Activated T-cell treated with anti-CD3 and anti-CD28 coated beads for 1 hour (primary cell): ENCODE data around the gene PBLD.
"Not testable (repeated sequence)": the region's sequence is repeated elsewhere in the genome, so short reads cannot be mapped to it uniquely, and the experiment has no call there.

ENCODE experiments used
- DNase-seq: peaks from one replicate; pipeline ENCODE4 v3.0.0-alpha.2; 2020; ENCODE audit warnings: low read depth

PBLD gene

DNA sequence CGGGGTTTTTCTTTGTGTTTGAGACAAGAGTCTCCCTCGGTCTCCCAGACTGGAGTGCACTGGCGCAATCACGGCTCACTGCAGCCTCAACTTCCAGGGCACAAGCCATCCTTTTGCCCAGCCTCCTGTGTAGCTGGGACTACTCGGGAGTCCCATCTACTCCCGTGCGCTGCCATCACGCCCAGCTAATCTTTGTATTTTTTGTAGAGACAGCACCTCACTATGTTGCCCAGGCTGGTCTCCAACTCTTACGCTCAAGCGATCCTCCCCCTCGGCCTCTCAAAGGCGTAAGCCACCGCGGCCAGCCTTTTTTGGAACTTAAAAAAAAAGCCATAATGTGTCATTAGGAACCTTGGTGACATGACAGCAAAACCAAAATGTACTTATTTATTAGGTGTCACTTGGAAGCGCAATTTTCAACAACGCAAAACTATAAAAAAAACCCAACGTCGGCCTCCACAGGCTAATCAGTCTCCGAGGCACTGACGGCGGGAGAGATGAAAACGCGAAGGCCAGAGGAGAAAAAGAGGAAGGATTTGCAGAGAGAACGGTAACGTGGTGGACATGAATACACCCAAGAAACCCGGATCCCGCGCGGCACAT is 1.8 kb downstream of the PBLD start:
- DNase-seq = no peak

DNA sequence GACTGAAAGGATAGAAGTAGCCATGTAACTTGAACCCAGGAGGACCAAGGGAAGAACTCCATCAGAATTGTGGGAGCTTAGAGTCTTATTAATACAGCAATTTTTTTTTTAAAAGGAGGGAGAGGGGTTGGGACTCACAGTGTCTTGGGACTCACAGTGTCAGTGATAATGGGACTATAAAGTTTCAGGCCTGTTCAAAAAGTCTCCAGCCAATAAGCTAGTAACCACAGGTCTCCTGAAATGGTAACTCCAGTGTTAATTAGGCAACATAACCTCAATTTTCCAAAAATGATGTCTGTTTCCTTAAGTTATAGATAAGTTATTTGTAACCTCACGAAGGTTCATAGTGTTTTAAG is 3.2 kb downstream of the PBLD start:
- no peak for DNase-seq

DNA sequence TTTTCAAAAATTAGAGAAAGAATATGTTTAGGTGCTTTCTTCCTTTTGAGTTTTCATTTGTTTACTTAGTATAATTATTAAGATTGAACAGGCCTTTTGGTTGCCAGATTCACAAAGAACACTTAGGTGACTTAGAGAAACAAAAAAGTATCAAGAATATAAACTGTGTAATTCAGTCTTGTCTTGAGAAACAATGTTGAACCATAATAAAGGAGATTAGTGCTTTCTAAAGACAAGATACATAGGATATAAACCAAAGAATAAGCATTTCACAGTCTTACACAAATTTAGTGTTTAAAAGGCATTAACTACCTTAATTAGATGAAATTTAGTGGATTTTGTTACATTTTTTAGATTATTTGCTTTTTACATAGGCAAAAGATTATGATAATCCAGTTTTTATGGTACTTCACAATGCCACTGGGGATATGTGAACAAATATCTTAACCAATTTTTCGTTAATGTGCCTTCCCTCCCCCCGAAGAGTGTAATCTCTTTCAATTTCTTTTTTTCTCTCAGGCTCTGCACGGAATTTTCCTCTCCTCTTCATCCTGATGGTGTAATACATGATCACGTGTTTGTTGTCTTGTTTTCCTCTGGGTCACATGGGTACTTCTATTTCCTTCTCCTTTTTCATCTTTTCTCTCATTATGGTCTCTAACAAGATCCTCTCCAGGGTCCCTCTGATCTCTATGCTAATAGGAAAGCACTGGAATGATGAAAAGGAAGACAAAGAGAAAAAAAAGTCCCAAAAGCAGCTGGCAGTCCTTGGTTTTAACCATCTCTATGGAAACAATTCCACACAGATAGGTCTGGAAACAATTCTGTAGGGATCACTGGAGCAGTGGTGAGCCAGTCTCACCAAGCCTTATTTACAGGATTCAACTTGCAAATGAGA is 4.6 kb downstream of the PBLD start:
- no peak for DNase-seq

DNA sequence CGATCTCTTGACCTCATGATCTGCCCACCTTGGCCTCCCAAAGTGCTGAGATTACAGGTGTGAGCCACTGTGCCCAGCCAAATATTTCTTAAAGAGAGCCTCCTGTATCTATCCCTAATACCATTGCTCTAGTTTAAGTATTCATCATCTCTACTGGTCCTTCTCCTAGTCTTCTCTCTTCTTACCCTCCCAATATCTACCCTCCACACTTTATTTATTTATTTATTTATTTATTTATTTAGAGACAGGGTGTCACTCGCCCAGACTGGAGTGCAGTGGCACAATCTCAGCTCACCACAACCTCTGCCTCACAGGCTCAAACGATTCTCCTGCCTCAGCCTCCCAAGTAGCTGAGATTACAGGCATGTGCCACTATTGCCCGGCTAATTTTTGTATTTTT is 8.3 kb downstream of the PBLD start:
- DNase-seq = not testable (repeated sequence)

DNA sequence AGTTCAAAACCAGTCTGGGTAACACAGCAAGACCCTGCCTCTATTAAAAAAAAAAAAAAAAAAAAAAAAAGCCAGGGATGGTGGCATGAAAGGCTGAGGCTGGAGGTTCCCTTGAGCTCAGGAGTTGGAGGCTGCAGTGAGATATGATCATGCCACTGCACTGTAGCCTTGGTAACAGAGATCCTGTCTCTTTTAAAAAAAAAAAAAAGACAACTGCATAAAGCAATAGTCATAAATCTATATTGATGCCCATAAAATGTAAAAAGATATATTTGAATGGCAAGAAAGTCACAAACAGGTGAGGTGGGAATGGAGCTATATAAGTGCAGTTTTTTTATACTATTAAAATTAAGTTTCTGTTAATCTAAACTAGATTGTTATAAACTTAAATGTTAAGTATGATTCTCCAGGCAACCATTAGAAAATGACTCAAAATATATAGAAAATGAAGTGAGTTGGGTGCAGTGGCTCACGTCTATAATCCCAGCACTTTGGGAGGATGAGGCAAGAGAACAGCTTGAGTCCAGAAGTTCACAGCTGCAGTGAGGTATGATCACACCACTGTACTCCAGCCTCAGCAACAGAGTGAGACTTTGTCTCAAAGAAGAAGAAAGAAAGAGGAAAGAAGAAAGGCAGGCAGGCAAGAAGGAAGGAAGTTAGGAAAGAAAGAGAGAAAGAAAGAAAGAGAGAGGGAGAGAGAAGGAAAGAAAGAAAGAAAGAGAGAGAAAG is 14.2 kb downstream of the PBLD start:
- DNase-seq = no peak

DNA sequence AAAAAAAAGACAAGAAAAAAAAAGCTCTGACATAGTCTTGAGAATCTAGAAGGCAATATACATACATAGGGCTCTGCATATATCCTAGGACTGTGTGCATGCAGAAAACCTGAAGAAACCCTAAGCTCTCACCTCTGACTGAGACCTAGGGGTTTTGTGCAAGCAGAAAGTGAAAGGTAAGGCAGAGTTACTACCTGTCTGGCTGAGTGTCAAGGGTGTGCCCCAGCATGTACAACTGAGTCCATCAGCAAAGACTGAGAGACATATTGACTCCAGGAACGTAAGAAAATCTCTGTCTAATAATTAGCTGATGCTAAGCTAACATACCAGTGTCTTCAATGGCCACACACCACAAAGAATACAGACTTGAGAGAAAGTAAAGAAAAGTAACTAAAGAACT is 17.1 kb downstream of the PBLD start:
- DNase-seq = no peak

DNA sequence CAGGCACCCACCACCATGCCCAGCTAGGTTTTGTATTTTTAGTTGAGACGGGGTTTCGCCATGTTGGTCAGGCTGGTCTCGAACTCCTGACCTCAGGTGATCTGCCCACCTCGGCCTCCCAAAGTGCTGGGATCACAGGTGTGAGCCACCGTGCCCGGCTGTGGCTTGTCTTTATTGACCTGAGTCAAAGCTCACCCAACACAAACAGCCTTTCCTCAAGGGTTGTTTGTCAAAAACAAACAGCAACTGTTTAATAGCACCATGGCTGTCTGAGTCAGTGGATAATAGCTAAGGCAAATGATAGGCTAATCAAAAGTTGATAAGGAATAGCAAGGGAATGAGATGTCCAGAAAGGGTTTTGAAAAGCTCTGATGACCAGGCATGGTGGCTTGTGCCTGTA is 17.8 kb downstream of the PBLD start:
- DNase-seq = not testable (repeated sequence)

DNA sequence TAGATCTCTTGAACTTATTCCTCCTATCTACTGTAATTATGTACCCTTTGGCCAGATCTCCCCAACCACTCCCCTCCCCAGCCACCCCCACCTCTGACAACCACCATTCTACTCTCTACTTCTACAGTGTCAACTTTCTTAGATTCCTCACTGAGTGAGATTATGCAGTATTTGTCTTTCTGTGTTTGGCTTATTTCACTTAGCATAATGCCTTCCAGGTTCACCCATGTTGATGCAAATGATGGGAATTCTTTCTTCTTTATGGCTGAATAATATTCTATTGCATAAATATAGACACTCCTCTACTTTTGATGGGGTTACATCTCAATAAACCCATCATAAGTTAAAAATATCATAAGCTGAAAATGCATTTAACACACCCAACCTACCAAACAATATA is 22.2 kb downstream of the PBLD start:
- no peak for DNase-seq

DNA sequence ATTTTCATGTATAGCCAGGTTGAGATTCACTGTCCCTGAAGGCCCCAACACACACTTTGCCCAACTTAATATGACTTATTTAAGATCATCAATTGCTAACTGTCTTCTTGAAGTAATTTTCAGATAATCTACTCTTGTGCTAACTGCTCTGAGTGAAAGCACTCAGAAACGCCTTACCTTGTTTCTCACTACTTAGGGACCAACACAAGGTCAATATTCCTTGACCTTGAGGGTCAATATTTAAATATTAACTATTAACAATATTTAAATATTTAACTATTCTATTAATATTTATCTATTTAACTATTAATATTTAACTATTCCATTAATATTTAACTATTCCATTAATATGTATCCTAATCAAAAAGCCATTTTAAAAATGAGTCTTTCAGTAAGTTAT is 26.9 kb downstream of the PBLD start:
- no peak for DNase-seq

DNA sequence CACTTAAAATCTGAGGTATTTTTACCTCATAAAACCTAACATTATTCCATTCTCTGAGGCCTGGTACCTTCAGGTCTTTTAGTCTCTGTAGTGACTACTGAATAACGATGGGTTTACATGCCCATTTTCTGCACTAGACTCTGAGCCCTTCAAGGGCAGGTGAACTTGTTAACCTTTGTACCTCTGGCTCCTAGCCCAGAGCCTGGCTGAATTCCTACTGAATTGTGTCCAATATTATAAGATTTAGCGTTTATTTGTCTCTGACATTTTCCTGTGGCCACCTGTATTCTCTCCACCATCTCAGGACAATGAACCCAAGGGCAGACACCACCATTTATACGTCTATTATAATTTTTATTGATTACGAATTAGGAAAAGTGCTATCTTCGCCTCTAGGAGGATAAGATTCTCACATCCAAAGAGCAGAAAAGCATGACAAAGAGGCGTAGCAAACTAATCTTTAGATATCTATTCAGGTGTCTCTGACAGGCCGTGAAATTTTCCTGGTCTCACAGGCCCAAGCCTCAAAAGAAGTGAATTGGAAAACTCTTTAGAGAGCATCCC is 28.8 kb downstream of the PBLD start:
- DNase-seq = no peak

DNA sequence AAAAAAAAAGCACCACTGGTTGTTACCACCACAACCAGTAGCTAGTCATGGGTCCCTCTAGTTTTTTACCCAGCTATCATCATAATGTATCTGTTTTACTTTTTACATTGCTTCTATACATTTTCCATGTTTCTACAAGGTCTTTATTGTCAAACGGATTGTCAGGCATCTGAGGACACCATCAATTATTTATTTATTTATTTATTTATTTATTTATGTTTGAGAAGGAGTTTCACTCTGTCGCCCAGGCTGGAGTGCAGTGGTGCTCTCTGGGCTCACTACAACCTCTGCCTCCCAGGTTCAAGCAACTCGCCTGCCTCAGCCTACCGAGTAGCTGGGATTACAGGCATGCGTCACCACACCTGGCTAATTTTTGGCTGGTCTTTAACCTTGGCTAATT is 29.9 kb downstream of the PBLD start:
- no peak for DNase-seq

DNA sequence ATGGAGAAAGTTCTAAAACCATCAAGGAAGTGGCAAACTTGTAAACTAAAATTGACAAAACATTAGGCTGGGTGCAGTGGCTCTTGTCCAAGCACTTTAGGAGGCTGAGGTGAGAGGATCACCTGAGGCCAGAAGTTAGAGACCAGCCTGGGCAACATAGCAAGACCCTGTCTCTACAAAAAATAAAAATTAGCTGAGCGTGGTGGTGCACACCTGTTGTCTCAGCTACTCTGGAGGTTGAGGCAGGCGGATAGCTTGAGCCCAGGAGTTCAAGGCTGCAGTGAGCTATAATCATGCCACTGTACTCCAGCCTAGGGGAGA is 30.3 kb downstream of the PBLD start:
- no peak for DNase-seq

DNA sequence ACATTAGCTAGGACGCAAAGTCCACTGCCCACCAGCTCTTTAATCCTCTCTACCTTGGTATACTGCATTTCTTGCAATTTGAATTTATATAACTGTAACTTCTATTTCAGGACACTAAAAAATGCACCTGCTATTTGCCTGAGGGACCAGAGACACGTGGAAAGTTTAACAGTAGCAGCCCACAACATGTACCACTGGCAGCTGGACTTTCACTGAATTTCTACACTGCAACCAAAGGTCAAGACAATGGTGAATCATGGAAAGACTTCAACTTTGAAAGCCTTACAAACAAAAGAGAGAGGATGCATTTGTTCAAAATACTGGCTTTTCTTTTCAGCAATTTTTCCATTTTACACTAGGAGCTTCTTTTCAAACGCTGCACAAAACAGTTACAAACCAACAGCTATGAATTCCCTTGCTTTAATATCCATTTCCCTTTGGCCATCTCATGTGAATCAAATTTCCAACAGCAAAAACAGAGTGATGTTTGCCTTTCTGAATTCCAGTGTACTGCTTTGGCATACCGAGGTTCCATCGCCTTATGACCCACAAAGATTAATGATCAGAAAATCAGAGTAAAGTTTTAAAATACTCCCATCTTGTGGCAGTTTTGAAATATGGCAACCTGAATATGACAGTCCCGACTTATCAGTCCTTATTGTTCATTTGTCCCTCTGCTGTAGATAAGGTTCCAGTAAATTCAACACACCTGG is 30.8 kb downstream of the PBLD start:
- no peak for DNase-seq

DNA sequence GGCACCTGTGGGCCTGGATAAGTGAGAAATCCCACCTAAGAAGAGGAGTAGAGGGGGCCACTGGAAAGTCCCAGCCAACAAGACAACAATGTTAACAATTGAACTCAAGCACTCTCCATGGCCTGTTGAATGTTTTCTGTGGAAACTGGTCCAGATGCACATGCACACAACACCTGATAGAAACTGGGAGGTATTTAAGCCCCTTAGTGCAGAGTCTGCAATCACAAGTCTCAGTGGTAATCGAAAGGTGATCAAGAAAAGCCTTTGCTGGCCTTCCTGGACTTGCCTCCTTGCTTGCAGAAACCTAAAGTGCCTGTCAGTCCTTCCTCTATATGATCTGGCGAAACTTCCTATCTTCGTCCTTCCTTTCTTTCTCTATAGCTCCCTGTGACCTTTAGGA is 31.4 kb downstream of the PBLD start:
- DNase-seq = no peak

DNA sequence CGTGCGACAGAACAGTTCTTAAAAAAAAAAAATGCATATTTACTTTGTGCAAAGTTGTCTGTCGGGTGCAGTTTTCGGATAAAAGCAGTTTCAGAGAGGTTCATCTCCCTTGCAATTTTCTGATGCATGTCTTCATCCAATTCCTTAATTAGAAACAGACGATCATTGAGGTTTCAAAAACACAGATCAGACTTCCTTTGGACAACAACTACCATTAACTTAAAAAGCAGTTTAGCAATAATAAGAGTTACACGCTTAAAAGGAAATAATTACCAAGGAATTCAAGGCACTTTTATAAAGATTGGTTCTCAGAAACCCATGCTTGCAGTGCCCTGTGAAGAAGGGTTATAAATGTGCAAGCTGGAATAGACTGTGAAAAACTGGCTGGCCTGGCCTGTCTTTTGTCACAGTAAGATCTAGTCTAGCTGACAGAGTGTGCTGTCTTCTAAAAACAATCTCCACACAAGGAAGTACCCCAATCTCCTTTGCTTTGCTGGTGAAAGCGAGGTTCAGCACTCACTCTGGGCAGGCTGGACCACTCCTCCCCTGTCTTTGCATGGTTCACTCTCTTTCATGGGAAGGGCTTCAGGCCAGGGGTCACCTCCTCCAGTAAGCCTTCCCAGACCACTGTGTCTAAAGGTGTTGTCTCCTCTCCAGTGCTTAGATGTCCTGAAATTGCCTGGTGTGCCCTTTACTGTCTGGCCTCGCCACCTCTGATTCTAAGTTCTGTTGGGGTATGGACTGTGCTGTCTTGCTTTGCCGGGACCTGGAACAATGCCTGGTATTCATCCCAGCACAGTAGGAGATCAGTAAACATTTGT is 35.7 kb downstream of the PBLD start:
- no peak for DNase-seq

DNA sequence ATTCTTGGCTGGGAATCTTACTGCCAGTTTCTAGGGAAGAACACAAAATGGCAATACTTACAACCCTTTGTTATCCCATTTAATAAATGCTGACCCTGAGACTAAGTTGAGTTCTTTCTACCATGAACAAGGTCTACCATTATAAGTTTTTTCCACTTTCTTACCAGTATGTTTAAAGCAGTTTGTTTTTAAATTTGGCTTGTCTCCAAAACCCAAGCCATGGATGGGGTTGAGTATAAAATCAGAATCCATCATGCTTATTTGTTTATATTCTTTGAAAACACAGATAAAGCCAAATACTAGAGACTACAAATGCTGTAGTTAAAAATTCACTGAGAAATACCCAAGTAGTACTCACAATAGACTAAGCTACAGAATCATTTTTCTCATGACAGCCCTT is 42.0 kb downstream of the PBLD start:
- no peak for DNase-seq

DNA sequence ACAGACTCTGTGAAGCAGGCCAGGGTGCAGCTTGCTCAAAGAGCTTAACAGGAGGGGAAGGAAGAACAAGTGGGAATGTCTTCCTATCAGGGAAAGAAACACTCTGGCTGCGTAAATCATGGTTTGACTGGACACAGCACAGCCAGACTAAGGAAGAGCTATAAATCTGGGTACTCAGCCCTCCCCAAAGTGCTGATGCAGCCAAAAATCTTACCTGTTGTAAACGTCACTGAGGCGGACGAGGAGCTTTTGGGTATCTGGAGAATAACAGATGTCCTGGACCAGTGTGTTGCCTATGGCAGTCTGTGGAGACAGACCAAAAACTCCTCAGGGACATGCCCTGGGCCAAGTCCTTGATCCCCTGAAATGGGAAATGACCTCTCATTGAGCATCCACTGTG is 44.0 kb downstream of the PBLD start:
- no peak for DNase-seq

DNA sequence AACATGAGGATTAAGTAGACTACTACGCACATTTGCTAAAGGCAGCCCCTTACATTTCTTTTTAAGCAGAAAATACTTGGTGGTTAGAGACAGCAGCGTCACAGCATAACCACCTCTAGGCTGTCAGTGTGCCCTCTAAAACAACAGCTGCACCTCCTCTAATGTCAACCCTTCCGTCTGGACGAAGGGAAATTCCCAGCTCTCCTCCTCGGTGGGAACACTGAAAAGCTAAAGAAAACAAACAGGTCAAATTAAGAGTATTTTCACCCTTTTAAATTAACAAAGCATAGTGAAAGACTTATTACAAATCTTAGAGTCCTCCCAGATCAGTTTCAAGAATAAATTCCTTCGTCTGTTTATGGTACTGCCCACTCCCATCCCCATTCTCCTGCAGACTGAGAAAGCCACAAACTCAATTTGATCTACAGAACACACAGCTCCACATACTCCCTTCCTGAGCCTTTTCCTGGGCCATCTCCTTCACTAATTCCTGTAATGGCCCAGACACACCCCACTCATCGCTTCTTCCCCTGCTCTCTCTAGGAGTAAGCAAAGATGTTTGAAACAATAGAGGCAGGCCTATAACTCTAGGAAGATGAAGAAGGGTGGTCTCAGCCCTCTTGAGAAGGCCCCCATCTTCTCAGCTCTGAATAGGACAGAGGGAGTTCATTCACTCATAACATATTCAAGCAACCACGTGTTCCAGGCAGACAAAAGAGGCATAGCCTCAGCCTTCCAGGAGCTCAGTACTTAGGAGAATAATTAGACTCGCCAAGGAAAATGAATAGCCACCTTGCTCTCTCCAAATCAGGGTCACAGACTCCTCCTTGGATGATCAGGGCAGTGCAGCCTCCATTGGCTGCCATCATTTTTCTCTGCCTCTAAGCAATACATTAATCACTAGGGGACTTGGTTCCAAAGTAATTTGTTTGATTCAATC is 48.4 kb downstream of the PBLD start:
- no peak for DNase-seq

DNA sequence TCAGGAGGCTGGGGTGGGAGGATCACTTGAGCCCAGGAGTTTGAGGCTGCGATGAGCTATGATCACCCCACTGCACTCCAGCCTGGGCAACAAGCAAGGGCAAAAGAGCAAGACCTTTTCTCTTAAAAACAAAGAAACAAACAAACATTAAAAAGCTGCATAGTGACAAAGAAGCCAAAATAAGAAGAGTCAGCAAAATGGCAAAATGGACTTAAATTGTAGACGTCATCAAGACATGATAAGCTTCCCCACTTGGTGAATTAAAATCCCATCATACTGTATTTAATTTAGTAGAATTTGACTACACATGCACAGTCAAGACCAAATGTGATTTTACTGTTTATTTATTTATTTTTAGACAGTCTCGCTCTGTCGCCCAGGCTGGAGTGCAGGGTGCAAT is 52.0 kb downstream of the PBLD start:
- DNase-seq = no peak
